ENCODE data around the gene UBE3C.
A peak's percentile ranks its signal among the peaks of the same experiment; 100 is the strongest.

UBE3C gene

DNA sequence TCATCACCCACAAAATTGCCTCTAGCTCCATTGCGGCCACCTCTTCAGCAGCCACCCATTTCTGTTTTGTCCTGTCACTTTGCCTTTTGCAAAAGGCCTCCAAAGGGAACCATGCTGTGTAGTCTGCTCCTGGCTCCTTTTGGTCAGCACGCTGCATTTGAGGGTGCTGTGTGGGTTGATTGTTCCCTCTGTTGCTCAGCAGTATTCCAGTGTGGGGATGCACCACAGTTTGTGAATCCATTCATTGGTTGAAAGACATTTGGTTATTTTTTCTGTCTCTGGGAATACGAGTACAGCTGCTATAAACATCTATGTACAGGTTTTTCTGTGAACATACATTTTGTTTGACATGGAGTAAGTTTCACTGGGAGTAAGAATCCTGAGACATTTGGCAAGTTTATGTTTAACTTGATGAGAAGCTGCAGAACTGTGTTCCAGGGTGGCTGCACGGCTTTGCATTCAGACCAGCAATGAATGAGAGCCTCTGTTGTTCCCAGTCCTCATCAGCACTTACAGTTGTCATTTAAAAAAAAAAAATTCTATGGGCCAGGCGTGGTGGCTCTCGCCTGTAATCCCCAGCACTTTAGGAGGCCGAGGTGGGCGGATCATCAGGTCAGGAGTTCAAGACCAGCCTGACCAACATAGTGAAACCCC, 82.3 kb downstream of the UBE3C start:
- H3K4me3 ChIP-seq (ENCODE audit: low read depth, low read length): no peak overlapping the region
- ChIA-PET CTCF (interaction anchor here (1.0 to 1.6 kb wide), 6 partner anchors 9 to 271 kb away, joined by 3 to 4 read pairs (median 4); partner anchors contain the start of gene NOM1), POLR2A (no interaction called here)
- TF ChIP-seq, protein P1, sequence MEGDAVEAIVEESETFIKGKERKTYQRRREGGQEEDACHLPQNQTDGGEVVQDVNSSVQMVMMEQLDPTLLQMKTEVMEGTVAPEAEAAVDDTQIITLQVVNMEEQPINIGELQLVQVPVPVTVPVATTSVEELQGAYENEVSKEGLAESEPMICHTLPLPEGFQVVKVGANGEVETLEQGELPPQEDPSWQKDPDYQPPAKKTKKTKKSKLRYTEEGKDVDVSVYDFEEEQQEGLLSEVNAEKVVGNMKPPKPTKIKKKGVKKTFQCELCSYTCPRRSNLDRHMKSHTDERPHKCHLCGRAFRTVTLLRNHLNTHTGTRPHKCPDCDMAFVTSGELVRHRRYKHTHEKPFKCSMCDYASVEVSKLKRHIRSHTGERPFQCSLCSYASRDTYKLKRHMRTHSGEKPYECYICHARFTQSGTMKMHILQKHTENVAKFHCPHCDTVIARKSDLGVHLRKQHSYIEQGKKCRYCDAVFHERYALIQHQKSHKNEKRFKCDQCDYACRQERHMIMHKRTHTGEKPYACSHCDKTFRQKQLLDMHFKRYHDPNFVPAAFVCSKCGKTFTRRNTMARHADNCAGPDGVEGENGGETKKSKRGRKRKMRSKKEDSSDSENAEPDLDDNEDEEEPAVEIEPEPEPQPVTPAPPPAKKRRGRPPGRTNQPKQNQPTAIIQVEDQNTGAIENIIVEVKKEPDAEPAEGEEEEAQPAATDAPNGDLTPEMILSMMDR (IDR thresholded peaks at IDR 0.05; ENCODE audit: insufficient read depth, low read length, missing control alignments): no peak
- DNase-seq (ENCODE audit: low read depth, low spot score): no peak

DNA sequence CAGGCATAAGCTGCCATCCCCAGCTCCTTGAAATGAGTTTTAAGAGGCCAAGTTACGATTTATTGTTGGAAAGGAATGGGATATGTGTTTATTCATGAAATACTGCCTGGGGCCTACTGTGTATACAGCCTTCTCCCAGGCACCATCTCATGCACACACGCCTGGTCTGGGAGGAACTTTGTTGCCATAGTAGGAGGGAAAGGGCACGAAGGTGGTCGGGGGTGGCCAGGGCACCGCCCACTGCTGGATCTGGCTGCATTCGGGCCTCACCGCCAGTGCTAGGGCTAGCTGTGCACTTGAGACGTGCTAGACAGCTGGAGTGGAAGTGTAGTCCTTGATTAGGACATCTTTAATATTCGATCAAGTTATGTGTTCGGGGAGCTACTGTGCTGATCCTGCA, 84.0 kb downstream of the UBE3C start:
- TF ChIP-seq, protein P1 (IDR thresholded peaks at IDR 0.05; ENCODE audit: insufficient read depth, low read length, missing control alignments): no peak
- ChIA-PET CTCF (interaction anchor here (0.9 to 1.6 kb wide), 7 partner anchors 9 to 273 kb away, joined by 3 to 4 read pairs (median 3); partner anchors contain the start of gene NOM1), POLR2A (no interaction called here)
- no peak overlapping the region for H3K4me3 ChIP-seq (ENCODE audit: low read depth, low read length)
- no peak for DNase-seq (ENCODE audit: low read depth, low spot score)

DNA sequence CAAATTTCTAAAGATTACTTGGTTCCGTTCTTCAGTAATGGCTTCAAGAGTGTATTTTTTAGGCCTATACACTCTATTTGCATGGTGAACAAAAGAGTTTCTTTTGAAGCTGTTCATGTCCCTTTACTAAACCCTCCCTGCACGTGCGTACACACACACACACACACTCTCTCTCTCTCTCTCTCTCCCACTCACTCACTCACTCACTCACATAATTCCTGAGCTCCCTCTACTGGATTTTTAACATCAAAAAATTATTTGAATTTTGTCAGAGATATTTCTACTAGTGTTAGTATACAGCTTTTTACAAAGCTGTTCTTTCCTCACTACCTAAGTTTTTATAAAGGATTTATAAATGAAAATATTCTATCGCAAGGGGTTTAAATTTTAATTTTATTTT, 85.9 kb downstream of the UBE3C start:
- H3K4me3 ChIP-seq (ENCODE audit: low read depth, low read length): no peak overlapping the region
- DNase-seq (ENCODE audit: low read depth, low spot score): no peak
- TF ChIP-seq, protein P1 (IDR thresholded peaks at IDR 0.05; ENCODE audit: insufficient read depth, low read length, missing control alignments): no peak
- ChIA-PET CTCF (interaction anchor here (0.9 to 3.0 kb wide), 11 partner anchors 9 to 276 kb away, joined by 3 to 16 read pairs (median 4); no protein-coding TSS in a partner anchor), POLR2A (no interaction called here)

DNA sequence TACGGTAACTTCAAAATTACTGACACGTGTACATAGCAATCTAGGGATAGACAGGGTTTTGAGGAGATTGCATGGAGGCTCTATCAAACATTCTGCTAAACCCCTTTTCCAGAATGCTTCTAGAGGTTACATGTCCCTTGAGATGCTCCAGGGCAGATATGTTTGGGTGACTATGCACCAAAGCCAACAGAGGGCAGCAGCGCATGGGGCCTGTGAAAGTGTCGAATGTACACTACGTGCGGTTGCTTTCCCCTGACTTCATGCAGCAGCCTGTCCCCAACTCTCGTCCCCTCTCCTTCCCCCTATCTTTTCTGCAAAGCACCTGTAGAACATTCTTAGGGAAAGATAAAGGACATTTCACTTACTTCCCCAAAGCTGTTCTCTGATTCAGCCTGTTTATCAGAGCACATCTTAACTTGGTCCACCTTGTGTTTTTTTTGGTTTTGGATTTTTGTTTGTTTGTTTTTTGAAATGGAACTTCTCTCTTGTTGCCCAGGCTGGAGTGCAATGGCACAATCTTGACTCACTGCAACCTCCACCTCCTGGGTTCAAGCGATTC, 90.2 kb downstream of the UBE3C start:
- TF ChIP-seq, protein P1 (IDR thresholded peaks at IDR 0.05; ENCODE audit: insufficient read depth, low read length, missing control alignments): peak; percentile 71
- H3K4me3 ChIP-seq (ENCODE audit: low read depth, low read length): no peak overlapping the region
- CTCF ChIA-PET: interaction anchor here (0.8 to 14.4 kb wide), 5 partner anchors 9 to 260 kb away, joined by 3 to 159 read pairs (median 5); no protein-coding TSS in a partner anchor
- POLR2A ChIA-PET: no interaction called here
- no peak for DNase-seq (ENCODE audit: low read depth, low spot score)

DNA sequence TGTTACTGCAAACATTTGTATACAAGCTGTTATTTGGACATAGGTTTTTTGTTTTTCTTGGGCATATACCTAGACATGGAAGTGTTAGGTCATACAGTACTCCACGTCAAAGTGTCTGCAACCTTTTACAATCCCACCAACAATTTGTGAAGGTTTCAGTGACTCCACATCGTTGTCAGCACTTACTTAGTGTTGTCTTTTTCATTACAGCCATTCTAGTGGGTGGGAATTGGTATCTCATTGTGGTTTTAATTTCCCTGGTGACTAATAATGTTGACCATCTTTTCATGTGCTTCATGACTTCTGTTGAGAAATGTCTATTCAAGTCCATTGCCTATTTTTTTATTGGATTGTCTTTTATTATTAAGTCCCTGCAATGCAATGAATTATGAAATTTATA, 95.0 kb downstream of the UBE3C start:
- no peak overlapping the region for H3K4me3 ChIP-seq (ENCODE audit: low read depth, low read length)
- TF ChIP-seq, protein P1 (IDR thresholded peaks at IDR 0.05; ENCODE audit: insufficient read depth, low read length, missing control alignments): no peak
- DNase-seq (ENCODE audit: low read depth, low spot score): no peak
- POLR2A ChIA-PET: no interaction called here
- CTCF ChIA-PET: interaction anchor here (0.9 to 14.4 kb wide), 5 partner anchors 9 to 105 kb away, joined by 3 to 159 read pairs (median 4); no protein-coding TSS in a partner anchor

DNA sequence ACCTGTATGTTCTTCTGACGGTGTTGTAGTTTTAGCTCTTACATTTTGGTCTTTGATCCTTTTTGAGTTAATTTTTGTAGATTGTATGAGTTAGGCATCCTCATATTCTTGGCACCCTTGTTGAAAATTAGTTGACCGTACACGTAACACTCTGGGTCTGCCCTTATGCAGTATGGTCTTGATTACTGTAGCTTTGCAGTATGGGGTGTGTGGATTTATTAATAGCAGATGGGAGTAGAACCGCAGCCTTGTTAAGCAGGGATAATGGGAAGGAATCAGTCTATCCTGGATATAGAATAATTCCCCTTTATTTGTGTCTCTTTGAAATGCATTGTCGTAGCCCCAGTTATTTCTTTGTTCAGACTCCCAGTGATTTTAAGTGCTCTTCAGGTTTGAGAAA, 95.5 kb downstream of the UBE3C start:
- DNase-seq (ENCODE audit: low read depth, low spot score): no peak

More for the DNA sequence above, 95.5 kb downstream of the UBE3C start:
- ChIA-PET CTCF (interaction anchor here (0.9 to 14.4 kb wide), 7 partner anchors 9 to 104 kb away, joined by 3 to 159 read pairs (median 4); no protein-coding TSS in a partner anchor), POLR2A (no interaction called here)
- no peak overlapping the region for H3K4me3 ChIP-seq (ENCODE audit: low read depth, low read length)
- TF ChIP-seq, protein P1 (IDR thresholded peaks at IDR 0.05; ENCODE audit: insufficient read depth, low read length, missing control alignments): no peak
